ENCODE data around the gene NCKAP5. TPM values are rescaled to one million over a fixed set of nuclear protein-coding genes. Genes with fewer than 3 reads are reported as not detected.
"Not testable (repeated sequence)": the region's sequence is repeated elsewhere in the genome, so short reads cannot be mapped to it uniquely, and the experiment has no call there.

NCKAP5 gene
- total RNA-seq, 2 experiments from 2014 or later, result not detected

GRCh38 chr2:132716954-132717353, 851.3 kb downstream of the NCKAP5 start:
- Mint-ChIP-seq H3K36me3 (no peaks in the 10 kb centered on the region), H3K4me1 (no peaks in the 10 kb centered on the region), H3K27ac (no peak overlapping the region), H3K27me3 (peaks cover 2% of the 10 kb centered on the region), H3K9me3 (peaks cover 2% of the 10 kb centered on the region), H3K4me3 (no peak overlapping the region)
- ATAC-seq (ENCODE audit: low read depth) (no peak), DNase-seq (no peak)
- POLR2A ChIA-PET, result no interaction called here

DNA sequence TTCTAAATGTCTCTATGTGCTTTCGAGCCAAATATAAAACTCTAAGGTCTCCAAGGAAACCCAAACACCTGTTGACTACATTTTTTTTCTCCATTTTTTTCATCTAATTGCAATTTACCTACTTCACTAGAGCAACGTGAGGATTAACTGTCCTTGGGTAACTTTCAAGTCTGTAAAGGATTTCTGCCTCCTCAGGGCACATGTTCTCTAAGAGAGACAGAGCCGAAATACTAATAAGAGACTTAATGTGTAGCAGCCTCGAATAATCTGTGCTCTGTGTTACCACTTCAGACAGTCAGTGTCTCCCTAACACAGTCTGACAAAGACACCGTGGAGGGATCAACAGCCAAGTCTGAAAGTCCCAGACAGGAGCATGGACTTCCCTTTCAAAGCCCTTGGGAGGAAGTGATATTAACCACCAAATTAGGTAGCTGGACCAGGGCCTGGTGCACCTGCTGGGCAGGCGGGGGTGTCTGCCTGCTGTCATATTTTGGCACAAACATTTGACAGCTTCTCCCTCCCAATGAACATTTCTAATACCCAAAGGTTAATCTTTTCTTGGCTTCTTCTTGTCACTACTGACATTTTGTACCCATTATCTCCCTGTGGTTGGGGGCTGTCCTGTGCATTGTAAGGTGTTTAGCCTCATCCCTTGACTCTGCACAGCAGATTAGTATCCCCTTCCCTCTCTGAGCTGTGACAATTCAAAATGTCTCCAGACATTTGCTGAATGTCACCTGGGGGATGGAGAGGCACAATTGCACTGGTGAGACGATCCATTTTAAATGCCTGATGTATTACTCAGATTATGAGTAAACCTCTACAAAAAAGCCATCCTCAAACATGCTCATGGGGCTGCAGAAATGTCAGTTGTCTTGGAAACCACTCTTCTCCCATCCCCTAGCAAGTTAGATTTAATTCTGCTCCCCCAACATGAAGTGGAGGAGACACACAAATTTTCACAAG, 852.6 kb downstream of the NCKAP5 start:
- Mint-ChIP-seq H3K9me3 (peaks cover 2% of the 10 kb centered on the region), H3K4me3 (no peak overlapping the region), H3K36me3 (no peaks in the 10 kb centered on the region), H3K27me3 (peaks cover 2% of the 10 kb centered on the region), H3K27ac (no peak overlapping the region), H3K4me1 (no peaks in the 10 kb centered on the region)
- no peak for DNase-seq
- no peak for ATAC-seq (ENCODE audit: low read depth)
- POLR2A ChIA-PET, result interaction anchor here (0.6 kb wide), 1 partner anchor 539 kb away, joined by 3 read pairs; no protein-coding TSS in a partner anchor

GRCh38 chr2:132703396-132703795, 864.9 kb downstream of the NCKAP5 start:
- Mint-ChIP-seq H3K4me3 (no peak overlapping the region), H3K36me3 (no peaks in the 10 kb centered on the region), H3K9me3 (no peaks in the 10 kb centered on the region), H3K27me3 (no peaks in the 10 kb centered on the region), H3K4me1 (no peaks in the 10 kb centered on the region), H3K27ac (no peak overlapping the region)
- POLR2A ChIA-PET, result no interaction called here
- DNase-seq, result no peak
- no peak for ATAC-seq (ENCODE audit: low read depth)

GRCh38 chr2:132701810-132702209, 866.5 kb downstream of the NCKAP5 start:
- Mint-ChIP-seq H3K36me3 (no peaks in the 10 kb centered on the region), H3K9me3 (no peaks in the 10 kb centered on the region), H3K4me3 (no peak overlapping the region), H3K27ac (no peak overlapping the region), H3K27me3 (no peaks in the 10 kb centered on the region), H3K4me1 (no peaks in the 10 kb centered on the region)
- POLR2A ChIA-PET, result no interaction called here
- no peak for DNase-seq
- no peak for ATAC-seq (ENCODE audit: low read depth)

GRCh38 chr2:132699802-132700201, 868.5 kb downstream of the NCKAP5 start:
- H3K27ac Mint-ChIP-seq, H3K36me3 Mint-ChIP-seq, POLR2A ChIA-PET: not testable (repeated sequence)

DNA sequence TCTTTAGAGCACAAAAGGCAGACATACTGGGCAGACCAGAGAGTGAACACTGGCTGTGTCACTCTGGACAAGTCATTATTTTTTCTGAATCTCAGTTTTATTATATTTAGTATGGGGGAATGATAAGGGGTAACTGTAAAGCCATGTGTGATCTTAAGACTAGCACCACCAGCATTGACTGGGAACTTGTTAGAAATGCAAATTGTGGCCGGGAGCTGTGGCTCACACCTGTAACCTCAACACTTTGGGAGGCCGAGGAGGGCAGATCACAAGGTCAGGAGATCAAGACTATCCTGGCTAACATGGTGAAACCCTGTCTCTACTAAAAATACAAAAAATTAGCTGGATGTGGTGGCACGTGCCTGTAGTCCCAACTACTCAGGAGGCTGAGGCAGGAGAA, 869.9 kb downstream of the NCKAP5 start:
- H3K27ac Mint-ChIP-seq, H3K4me3 Mint-ChIP-seq, POLR2A ChIA-PET: not testable (repeated sequence)

More at GRCh38 chr2:132699802-132700201, 868.5 kb downstream of the NCKAP5 start:
- DNase-seq; H3K4me3 Mint-ChIP-seq; H3K9me3 Mint-ChIP-seq; H3K27me3 Mint-ChIP-seq; H3K4me1 Mint-ChIP-seq; ATAC-seq (ENCODE audit: low read depth): not testable (repeated sequence)

DNA sequence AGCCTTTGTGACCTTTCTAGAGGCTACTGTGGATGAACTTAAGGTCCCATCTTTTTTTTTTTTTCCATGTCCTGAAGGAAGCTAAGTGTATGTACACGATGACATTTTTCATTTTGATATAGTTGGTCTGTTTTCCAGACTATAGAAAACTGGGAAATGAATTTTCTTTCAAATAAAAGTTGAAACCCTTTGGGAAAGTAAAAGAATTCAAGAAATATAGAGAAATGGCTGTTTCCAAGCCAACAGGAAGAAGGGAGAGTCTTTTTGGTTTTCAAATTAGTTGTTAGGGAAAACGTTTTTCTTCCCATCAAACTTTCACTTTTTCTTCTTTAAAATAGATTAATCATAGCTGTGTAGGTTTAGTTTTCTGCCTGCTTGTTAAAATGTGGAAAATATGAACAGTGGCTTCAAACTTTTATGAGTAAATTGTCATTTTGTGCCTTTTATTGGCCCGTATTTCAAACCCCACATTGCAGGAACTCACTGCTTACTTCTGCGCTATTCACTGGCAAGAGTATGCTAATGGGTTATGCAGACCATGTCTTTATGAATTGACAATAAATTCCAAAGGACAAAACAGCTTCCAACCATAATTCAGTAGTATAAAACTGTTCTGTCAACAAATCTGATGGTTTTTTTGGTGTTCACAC, 870.6 kb downstream of the NCKAP5 start:
- DNase-seq (no peak), ATAC-seq (ENCODE audit: low read depth) (no peak)
- Mint-ChIP-seq H3K4me1 (no peaks in the 10 kb centered on the region), H3K27ac (no peak overlapping the region), H3K4me3 (no peak overlapping the region), H3K27me3 (no peaks in the 10 kb centered on the region), H3K9me3 (no peaks in the 10 kb centered on the region), H3K36me3 (no peaks in the 10 kb centered on the region)
- POLR2A ChIA-PET, result no interaction called here

More for the DNA sequence above, 869.9 kb downstream of the NCKAP5 start:
- H3K36me3 Mint-ChIP-seq; ATAC-seq (ENCODE audit: low read depth); H3K9me3 Mint-ChIP-seq; H3K4me1 Mint-ChIP-seq; DNase-seq; H3K27me3 Mint-ChIP-seq: not testable (repeated sequence)

DNA sequence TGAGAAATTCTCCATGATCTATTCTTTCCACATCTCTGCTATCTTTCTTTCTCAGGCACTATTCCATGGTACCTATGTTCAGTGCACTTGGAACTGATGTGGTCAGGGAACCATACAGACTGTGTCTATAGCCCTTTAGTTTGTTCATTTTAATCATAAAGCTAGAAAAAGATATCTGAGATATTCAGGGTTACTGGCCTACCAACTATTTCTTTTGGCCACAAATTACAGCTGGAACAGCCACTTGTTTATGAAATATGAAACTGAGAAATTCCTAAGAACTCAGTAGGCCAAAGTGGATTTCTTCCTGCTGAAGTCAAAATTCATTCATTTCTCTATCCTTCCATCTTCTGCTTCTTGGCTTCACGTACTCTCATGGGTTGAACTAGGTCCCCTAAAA, 875.4 kb downstream of the NCKAP5 start:
- H3K27me3 Mint-ChIP-seq, result no peaks in the 10 kb centered on the region
- DNase-seq (no peak), ATAC-seq (ENCODE audit: low read depth) (no peak)
- H3K4me1 Mint-ChIP-seq, result no peaks in the 10 kb centered on the region
- H3K27ac Mint-ChIP-seq, result no peak overlapping the region
- no peaks in the 10 kb centered on the region for H3K9me3 Mint-ChIP-seq
- POLR2A ChIA-PET, result no interaction called here
- no peaks in the 10 kb centered on the region for H3K36me3 Mint-ChIP-seq
- no peak overlapping the region for H3K4me3 Mint-ChIP-seq

- no peak for DNase-seq
- Mint-ChIP-seq H3K9me3 (no peaks in the 10 kb centered on the region), H3K27ac (no peak overlapping the region), H3K36me3 (no peaks in the 10 kb centered on the region), H3K27me3 (no peaks in the 10 kb centered on the region), H3K4me1 (no peaks in the 10 kb centered on the region), H3K4me3 (no peak overlapping the region)
- ATAC-seq (ENCODE audit: low read depth), result no peak
- POLR2A ChIA-PET, result no interaction called here
Measured at GRCh38 chr2:132691556-132691955, 876.7 kb downstream of the NCKAP5 start.

GRCh38 chr2:132690664-132691303, 877.5 kb downstream of the NCKAP5 start:
- H3K27me3 Mint-ChIP-seq, result no peaks in the 10 kb centered on the region
- H3K4me1 Mint-ChIP-seq, result no peaks in the 10 kb centered on the region
- no peaks in the 10 kb centered on the region for H3K36me3 Mint-ChIP-seq
- no peaks in the 10 kb centered on the region for H3K9me3 Mint-ChIP-seq
- POLR2A ChIA-PET, result no interaction called here
- no peak overlapping the region for H3K27ac Mint-ChIP-seq
- DNase-seq (no peak), ATAC-seq (ENCODE audit: low read depth) (no peak)
- no peak overlapping the region for H3K4me3 Mint-ChIP-seq

DNA sequence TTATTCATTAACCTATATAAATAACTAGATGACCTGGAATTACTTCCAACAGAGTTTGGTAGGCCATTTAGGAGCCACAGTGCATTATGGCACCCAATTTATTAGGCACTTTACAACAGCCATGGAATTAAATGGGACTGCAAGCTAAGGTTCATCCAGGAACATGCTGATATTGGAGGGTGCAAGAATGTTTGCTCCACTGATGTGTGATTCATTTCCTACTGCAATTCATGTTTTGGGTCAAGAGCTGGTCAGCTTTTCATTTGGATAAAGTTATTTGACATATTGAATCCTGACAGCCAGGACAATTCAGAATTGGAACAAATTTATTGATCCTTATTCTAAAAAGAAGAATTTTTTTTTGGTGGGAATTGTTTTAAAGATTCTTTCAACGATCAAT, 886.5 kb downstream of the NCKAP5 start:
- ATAC-seq (ENCODE audit: low read depth) (no peak), DNase-seq (no peak)
- POLR2A ChIA-PET, result no interaction called here
- H3K4me3 Mint-ChIP-seq, result no peak overlapping the region
- H3K36me3 Mint-ChIP-seq, result no peaks in the 10 kb centered on the region
- H3K4me1 Mint-ChIP-seq, result no peaks in the 10 kb centered on the region
- no peaks in the 10 kb centered on the region for H3K27me3 Mint-ChIP-seq
- H3K27ac Mint-ChIP-seq, result no peak overlapping the region
- no peaks in the 10 kb centered on the region for H3K9me3 Mint-ChIP-seq

- Mint-ChIP-seq H3K4me3 (no peak overlapping the region), H3K36me3 (no peaks in the 10 kb centered on the region), H3K27ac (no peak overlapping the region), H3K4me1 (no peaks in the 10 kb centered on the region), H3K9me3 (no peaks in the 10 kb centered on the region), H3K27me3 (peaks cover 3% of the 10 kb centered on the region)
- no peak for DNase-seq
- no peak for ATAC-seq (ENCODE audit: low read depth)
- POLR2A ChIA-PET, result no interaction called here
Measured at GRCh38 chr2:132680544-132680943, 887.7 kb downstream of the NCKAP5 start.

GRCh38 chr2:132678483-132678882, 889.8 kb downstream of the NCKAP5 start:
- H3K9me3 Mint-ChIP-seq, result no peaks in the 10 kb centered on the region

More at GRCh38 chr2:132678483-132678882, 889.8 kb downstream of the NCKAP5 start:
- Mint-ChIP-seq H3K27ac (no peak overlapping the region), H3K4me1 (no peaks in the 10 kb centered on the region), H3K27me3 (peaks cover 3% of the 10 kb centered on the region), H3K36me3 (no peaks in the 10 kb centered on the region), H3K4me3 (no peak overlapping the region)
- DNase-seq (no peak), ATAC-seq (ENCODE audit: low read depth) (no peak)
- POLR2A ChIA-PET, result no interaction called here

All from activated naive CD8-positive, alpha-beta T cell treated with anti-CD3 and anti-CD28 coated beads, Interleukin-2, amount 10 ng/mL, durations not matched to agents 7 days and 5 days (primary cell).